Stimulated activated CD4-positive, alpha-beta T cell treated with anti-CD3 and anti-CD28 coated beads, Interleukin-4, amount 100 ng/mL, for 4 hours (primary cell): ENCODE measurements around the gene HPCAL1.

Experiments used
- DNase-seq, 2 experiments: peaks; one replicate each; pipeline ENCODE4 v3.0.0-alpha.2; 2020

The HPCAL1 gene

GRCh38 chr2:10357193-10358169 lies 54.8 kb downstream of the HPCAL1 start:
- no peak for DNase-seq

GRCh38 chr2:10359246-10359645 lies 56.5 kb downstream of the HPCAL1 start:
- DNase-seq: no peak

GRCh38 chr2:10359731-10360329 lies 57.1 kb downstream of the HPCAL1 start:
- no peak for DNase-seq

GRCh38 chr2:10360460-10360849 lies 57.8 kb downstream of the HPCAL1 start:
- no peak for DNase-seq

GRCh38 chr2:10360850-10361588 lies 58.3 kb downstream of the HPCAL1 start:
- DNase-seq: no peak

GRCh38 chr2:10362096-10362897 lies 59.6 kb downstream of the HPCAL1 start:
- no peak for DNase-seq

GRCh38 chr2:10362898-10363454 lies 60.3 kb downstream of the HPCAL1 start:
- DNase-seq: no peak

GRCh38 chr2:10363861-10364610 lies 61.3 kb downstream of the HPCAL1 start:
- no peak for DNase-seq

- no peak for DNase-seq
These were observed 62.7 kb downstream of the HPCAL1 start for GRCh38 chr2:10365412-10365811.

- DNase-seq: no peak
These were observed 64.0 kb downstream of the HPCAL1 start for GRCh38 chr2:10366601-10367270.

GRCh38 chr2:10367472-10368439 lies 65.1 kb downstream of the HPCAL1 start:
- DNase-seq: no peak

- DNase-seq: no peak
These were observed 66.0 kb downstream of the HPCAL1 start for GRCh38 chr2:10368491-10369231.

GRCh38 chr2:10369269-10370255 lies 66.9 kb downstream of the HPCAL1 start:
- no peak for DNase-seq

GRCh38 chr2:10370390-10370789 lies 67.7 kb downstream of the HPCAL1 start:
- no peak for DNase-seq

GRCh38 chr2:10370895-10371294 lies 68.2 kb downstream of the HPCAL1 start:
- no peak for DNase-seq

GRCh38 chr2:10371441-10372196 lies 68.9 kb downstream of the HPCAL1 start:
- no peak for DNase-seq
